WTC11 (cell line): Measurements from ENCODE around the gene ZNF286A. TPM values are rescaled to one million over a fixed set of nuclear protein-coding genes. Genes with fewer than 3 reads are reported as not detected.
"Not testable (repeated sequence)": the region's sequence is repeated elsewhere in the genome, so short reads cannot be mapped to it uniquely, and the experiment has no call there.

Experiments used
- ATAC-seq: fragments of 200-7000 bp; cut with Tn5 transposase; 2 replicates; pipeline ENCODE4 v1.10.0; 2021; ENCODE audit warnings: mild to moderate bottlenecking, moderate library complexity
- Bru-seq: library from RNA; stranded (reverse); fragments of 400-500 nt; gene quantifications from one replicate; lab custom pipeline; 2021; lab: Mats Ljungman, UMichigan
- CTCF ChIA-PET: fragments of 300-600 bp; sonication (Branson Sonifier 250); formaldehyde crosslinking; loops from one replicate; lab custom pipeline; 2021; ENCODE audit warnings: antibody characterized with exemption; lab: Charles Lee
- POLR2A ChIA-PET: fragments of 350-600 bp; sonication (Branson Sonifier 250); formaldehyde crosslinking; loops from one replicate; lab custom pipeline; 2021; ENCODE audit warnings: antibody characterized with exemption; lab: Charles Lee
- DNase-seq: peaks from one replicate; pipeline ENCODE4 v3.0.0; 2021; ENCODE audit warnings: low spot score
- H3K27ac Mint-ChIP-seq: 2 replicates; pipeline ENCODE4 v1.8.0; 2021; ENCODE audit warnings: mixed read lengths
- H3K27me3 Mint-ChIP-seq: 2 replicates; pipeline ENCODE4 v1.8.0; 2021; ENCODE audit warnings: low read depth, mild to moderate bottlenecking, moderate library complexity, mixed read lengths
- H3K36me3 Mint-ChIP-seq: 2 replicates; pipeline ENCODE4 v1.8.0; 2021; ENCODE audit warnings: mixed read lengths
- H3K4me1 Mint-ChIP-seq: 2 replicates; pipeline ENCODE4 v1.8.0; 2022; ENCODE audit warnings: mixed read lengths
- H3K4me3 Mint-ChIP-seq: 2 replicates; pipeline ENCODE4 v1.8.0; 2021; ENCODE audit warnings: mild to moderate bottlenecking, moderate library complexity, mixed read lengths
- H3K9me3 Mint-ChIP-seq: 2 replicates; pipeline ENCODE4 v1.8.0; 2021; ENCODE audit warnings: mixed read lengths
- ATF2 ChIP-seq: sonication (generic); formaldehyde crosslinking; IDR thresholded peaks from 2 replicates; pipeline ENCODE4 v1.8.1; 2022; ENCODE audit warnings: low read depth, missing genetic modification reagents, borderline replicate concordance
- ELF4 ChIP-seq: sonication (generic); formaldehyde crosslinking; IDR thresholded peaks from 2 replicates; pipeline ENCODE4 v1.8.1; 2022; ENCODE audit warnings: low read depth, mild to moderate bottlenecking, moderate library complexity, missing genetic modification reagents
- GABPB1 ChIP-seq: sonication (generic); formaldehyde crosslinking; IDR thresholded peaks from 2 replicates; pipeline ENCODE4 v1.8.1; 2023; ENCODE audit warnings: mild to moderate bottlenecking, missing genetic modification reagents
- MAX ChIP-seq: sonication (generic); formaldehyde crosslinking; IDR thresholded peaks from 2 replicates; pipeline ENCODE4 v1.8.0; 2022; ENCODE audit warnings: mild to moderate bottlenecking, missing genetic modification reagents
- NR1H2 ChIP-seq: sonication (generic); formaldehyde crosslinking; IDR thresholded peaks from 2 replicates; pipeline ENCODE4 v1.9.0; 2021; ENCODE audit warnings: mild to moderate bottlenecking, moderate library complexity, missing genetic modification reagents
- NR2C2 ChIP-seq: sonication (generic); formaldehyde crosslinking; IDR thresholded peaks from 2 replicates; pipeline ENCODE4 v1.8.0; 2022; ENCODE audit warnings: mild to moderate bottlenecking, missing genetic modification reagents
- PRDM15 ChIP-seq: sonication (generic); formaldehyde crosslinking; IDR thresholded peaks from 2 replicates; pipeline ENCODE4 v1.8.0; 2022; ENCODE audit warnings: missing genetic modification reagents
- SOX15 ChIP-seq: fragments of 250-450 bp; sonication (Bioruptor Pico); IDR thresholded peaks from 2 replicates; pipeline ENCODE4 v1.9.0; 2021; ENCODE audit warnings: mild to moderate bottlenecking
- SP1 ChIP-seq: sonication (generic); formaldehyde crosslinking; conservative IDR thresholded peaks from 2 replicates; pipeline ENCODE4 v1.8.1; 2022; ENCODE audit warnings: missing genetic modification reagents
- TCF7 ChIP-seq: sonication (generic); formaldehyde crosslinking; IDR thresholded peaks from 2 replicates; pipeline ENCODE4 v1.8.0; 2022; ENCODE audit warnings: mild to moderate bottlenecking, low read depth, missing genetic modification reagents, moderate library complexity
- TEAD1 ChIP-seq: sonication (generic); formaldehyde crosslinking; IDR thresholded peaks from 2 replicates; pipeline ENCODE4 v1.8.0; 2022; ENCODE audit warnings: mild to moderate bottlenecking, missing genetic modification reagents
- USF1 ChIP-seq: sonication (generic); formaldehyde crosslinking; IDR thresholded peaks from 2 replicates; pipeline ENCODE4 v1.8.0; 2022; ENCODE audit warnings: mild to moderate bottlenecking, missing genetic modification reagents
- USF2 ChIP-seq: sonication (generic); formaldehyde crosslinking; IDR thresholded peaks from 2 replicates; pipeline ENCODE4 v1.8.1; 2023; ENCODE audit warnings: mild to moderate bottlenecking, missing genetic modification reagents, moderate library complexity
- ZNF121 ChIP-seq: sonication (generic); formaldehyde crosslinking; IDR thresholded peaks from 2 replicates; pipeline ENCODE4 v1.8.0; 2023; ENCODE audit warnings: missing genetic modification reagents
- ZNF219 ChIP-seq: sonication (generic); formaldehyde crosslinking; IDR thresholded peaks from 2 replicates; pipeline ENCODE4 v1.8.0; 2023; ENCODE audit warnings: missing genetic modification reagents, mild to moderate bottlenecking, borderline replicate concordance
- ZNF232 ChIP-seq: sonication (generic); formaldehyde crosslinking; IDR thresholded peaks from 2 replicates; pipeline ENCODE4 v1.8.0; 2022; ENCODE audit warnings: mild to moderate bottlenecking, missing genetic modification reagents
- ZNF317 ChIP-seq: sonication (generic); formaldehyde crosslinking; IDR thresholded peaks from 2 replicates; pipeline ENCODE4 v1.8.1; 2023; ENCODE audit warnings: low read depth, mild to moderate bottlenecking, moderate library complexity, missing genetic modification reagents, borderline replicate concordance
- ZNF396 ChIP-seq: fragments of 250-450 bp; sonication (Bioruptor Pico); IDR thresholded peaks from 2 replicates; pipeline ENCODE4 v1.8.0; 2021; ENCODE audit warnings: mild to moderate bottlenecking, moderate library complexity, borderline replicate concordance
- ZNF416 ChIP-seq: fragments of 250-450 bp; sonication (Bioruptor Pico); IDR thresholded peaks from 2 replicates; pipeline ENCODE4 v1.9.0; 2021; ENCODE audit warnings: mild to moderate bottlenecking, inconsistent platforms
- ZNF512 ChIP-seq: sonication (generic); formaldehyde crosslinking; IDR thresholded peaks from 2 replicates; pipeline ENCODE4 v1.8.1; 2022; ENCODE audit warnings: missing genetic modification reagents, borderline replicate concordance
- long read RNA-seq, 3 experiments: library from RNA in 1 of 3; library from capped mRNA in 1 of 3; library from polyadenylated mRNA in 1 of 3; unstranded in 2 of 3; stranded (forward) in 1 of 3; transcript quantifications; one replicate each; pipeline ENCODE4 v2.0.0, GENCODE V29; 2021
- total RNA-seq: library from RNA; stranded (reverse); gene quantifications from 3 replicates; pipeline ENCODE4 v1.2.3, GENCODE V29; 2021

ZNF286A gene
- total RNA-seq (61.3 to 83.6 TPM (median 66.8 TPM) in 3 replicates), Bru-seq, nascent RNA (percentile 97 among the genes with signal in this experiment)
- long read RNA-seq, experiment 1, full-length matches to known transcripts: 89 of 153 reads
- long read RNA-seq, experiment 1, partial matches to known transcripts: 53 of 153 reads
- long read RNA-seq, experiment 1, other reads (novel, unspliced or antisense): 11 of 153 reads
- long read RNA-seq, experiment 2, full-length matches to known transcripts: 4 of 11 reads
- long read RNA-seq, experiment 2, partial matches to known transcripts: 5 of 11 reads
- long read RNA-seq, experiment 2, other reads (novel, unspliced or antisense): 2 of 11 reads
- long read RNA-seq, experiment 3, full-length matches to known transcripts: 4 of 17 reads
- long read RNA-seq, experiment 3, partial matches to known transcripts: 13 of 17 reads
- long read RNA-seq, experiment 3, other reads (novel, unspliced or antisense): 0 of 17 reads

- ATAC-seq (peak; percentile 97), DNase-seq (peak; percentile 100)
- Mint-ChIP-seq H3K36me3 (peaks cover 17% of the 10 kb centered on the region), H3K4me3 (peak within 1 kb of the TSS; percentile 84), H3K27ac (peak within 1 kb of the TSS; percentile 65; the same call in 1 of the 2 replicates)
- POLR2A ChIA-PET, H3K27me3 Mint-ChIP-seq, H3K9me3 Mint-ChIP-seq, H3K4me1 Mint-ChIP-seq, CTCF ChIA-PET: not testable (repeated sequence)
- TF ChIP-seq USF1 (CRISPR knock-in tag) (peak; percentile 60; the same call in 1 of the 2 replicates), ZNF121 (CRISPR knock-in tag) (peak; percentile 59), USF2 (CRISPR knock-in tag) (peak; percentile 71), SP1 (CRISPR knock-in tag) (0 out of 2 replicates have a peak, but pooled peaks have one; percentile 38), PRDM15 (peak; percentile 34; the same call in 1 of the 2 replicates), MAX (CRISPR knock-in tag) (0 out of 2 replicates have a peak, but pooled peaks have one; percentile 50)
Measured at GRCh38 chr17:15699413-15699924, at the start of gene ZNF286A. ZNF286A (plus strand) TSS chr17:15699752; CDS start chr17:15700330, 578 bp downstream.

- Mint-ChIP-seq H3K27ac (0 out of 2 replicates have a peak overlapping the region, but pooled peaks have one; percentile 25), H3K4me1 (peaks cover 43% of the 10 kb centered on the region), H3K36me3 (peaks cover 9% of the 10 kb centered on the region; the same call in 1 of the 2 replicates), H3K9me3 (no peaks in the 10 kb centered on the region), H3K27me3 (no peaks in the 10 kb centered on the region), H3K4me3 (no peak overlapping the region)
- POLR2A ChIA-PET: no interaction called here
- DNase-seq (no peak), ATAC-seq (no peak)
- CTCF ChIA-PET: no interaction called here
- no peak for TF ChIP-seq MAX (CRISPR knock-in tag)
- TF ChIP-seq SOX15 (CRISPR knock-in tag): no peak
- TF ChIP-seq NR1H2 (CRISPR knock-in tag): no peak
- TF ChIP-seq ZNF512 (CRISPR knock-in tag): no peak
- TF ChIP-seq ZNF232 (CRISPR knock-in tag): no peak
- TF ChIP-seq USF1 (CRISPR knock-in tag): no peak
- no peak for TF ChIP-seq ZNF416
- no peak for TF ChIP-seq ELF4
- TF ChIP-seq ZNF317 (CRISPR knock-in tag): no peak
- no peak for TF ChIP-seq TCF7 (CRISPR knock-in tag)
- no peak for TF ChIP-seq NR2C2 (CRISPR knock-in tag)
- TF ChIP-seq ZNF219: no peak
- no peak for TF ChIP-seq GABPB1 (CRISPR knock-in tag)
- no peak for TF ChIP-seq ATF2
- no peak for TF ChIP-seq ZNF396
- TF ChIP-seq TEAD1 (CRISPR knock-in tag): no peak
Measured at GRCh38 chr17:15649861-15650421, 49.6 kb upstream of the ZNF286A start.
